GM21367 (cell line): ENCODE results near the gene TBL3.
"Not testable (repeated sequence)": the region's sequence is repeated elsewhere in the genome, so short reads cannot be mapped to it uniquely, and the experiment has no call there.

ENCODE experiments used
- ATAC-seq: cut with Tn5 transposase; IDR thresholded peaks from one replicate; pipeline ENCODE4 v1.9.1; 2021; ENCODE audit not compliant: unreplicated experiment

The TBL3 gene

DNA sequence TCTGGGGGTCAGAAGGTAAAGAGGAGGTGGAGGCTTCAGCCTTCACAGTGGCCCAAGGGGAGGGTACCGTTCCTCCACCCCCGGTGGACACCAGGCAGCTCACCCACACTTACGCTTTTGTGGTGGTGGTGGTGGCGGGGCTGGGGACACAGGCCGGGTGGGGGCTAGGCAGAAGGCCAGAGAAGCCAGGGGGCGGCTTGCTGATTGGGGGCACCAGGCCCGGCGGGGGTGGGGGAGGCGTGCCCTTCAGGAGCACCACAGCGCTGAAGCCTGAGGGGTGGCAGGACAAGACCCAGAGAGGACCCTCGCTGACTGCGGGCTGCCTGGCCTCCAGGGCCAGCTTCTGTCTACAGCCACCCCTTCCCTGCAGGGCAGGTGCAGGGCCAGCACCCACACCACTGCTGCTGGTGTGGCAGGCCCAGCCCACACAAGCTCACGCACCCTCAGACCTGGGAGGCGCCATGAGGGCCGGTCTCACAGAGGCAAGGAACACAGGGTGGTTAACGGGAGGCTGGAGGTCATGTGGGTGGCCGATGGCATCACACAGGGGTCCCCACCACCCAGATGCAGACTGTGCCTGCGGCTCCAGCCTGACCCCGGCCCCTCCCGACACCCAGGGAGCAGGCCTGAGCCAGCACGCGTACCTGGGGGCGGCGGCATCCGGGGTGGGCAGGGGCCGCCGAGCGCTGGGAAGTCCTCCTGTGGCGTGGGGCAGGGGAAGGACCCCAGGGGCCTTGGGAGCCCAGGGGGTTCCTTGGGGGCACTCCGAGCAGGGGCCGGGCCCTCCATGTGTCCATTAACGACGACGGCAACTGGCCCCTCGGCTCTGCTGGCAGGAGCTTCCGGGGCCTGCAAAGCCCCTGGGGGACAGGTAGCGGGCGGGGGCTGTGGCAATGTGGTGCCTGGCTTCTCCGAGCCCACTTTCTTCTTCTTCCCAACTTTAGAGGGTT lies 27.3 kb downstream of the TBL3 start:
- ATAC-seq = no peak

DNA sequence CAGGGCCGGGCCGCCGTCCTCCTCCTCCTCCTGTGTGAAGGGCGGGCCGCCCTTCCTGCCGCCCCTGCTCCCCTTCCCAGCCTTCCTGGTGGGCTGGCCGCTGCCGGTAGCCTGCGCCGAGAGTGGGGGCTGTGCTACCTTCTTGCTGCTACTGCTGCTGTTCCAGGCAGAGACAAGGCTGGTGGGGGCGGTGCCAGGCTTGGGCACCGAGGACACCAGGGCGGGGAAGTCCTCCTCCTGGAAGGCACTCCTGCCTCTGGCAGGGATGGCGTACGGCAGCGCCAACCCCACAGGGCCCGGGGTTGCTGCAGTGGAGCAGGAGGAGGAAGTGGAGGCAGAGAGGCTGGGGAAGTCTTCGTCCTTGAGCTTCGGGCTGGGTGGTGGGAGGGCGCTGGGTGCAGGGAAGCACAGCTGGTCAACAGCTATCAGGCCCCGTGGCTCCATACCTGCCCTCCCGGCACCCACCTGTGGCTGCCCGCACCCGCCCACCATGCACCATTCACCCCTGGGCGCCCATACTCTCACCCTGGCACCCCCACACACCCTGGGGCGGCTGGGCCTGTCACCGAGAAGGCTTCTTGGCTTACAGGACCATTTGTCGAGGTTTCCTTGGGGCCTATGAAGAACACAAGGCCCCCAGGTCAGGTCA lies 28.1 kb downstream of the TBL3 start:
- no peak for ATAC-seq

DNA sequence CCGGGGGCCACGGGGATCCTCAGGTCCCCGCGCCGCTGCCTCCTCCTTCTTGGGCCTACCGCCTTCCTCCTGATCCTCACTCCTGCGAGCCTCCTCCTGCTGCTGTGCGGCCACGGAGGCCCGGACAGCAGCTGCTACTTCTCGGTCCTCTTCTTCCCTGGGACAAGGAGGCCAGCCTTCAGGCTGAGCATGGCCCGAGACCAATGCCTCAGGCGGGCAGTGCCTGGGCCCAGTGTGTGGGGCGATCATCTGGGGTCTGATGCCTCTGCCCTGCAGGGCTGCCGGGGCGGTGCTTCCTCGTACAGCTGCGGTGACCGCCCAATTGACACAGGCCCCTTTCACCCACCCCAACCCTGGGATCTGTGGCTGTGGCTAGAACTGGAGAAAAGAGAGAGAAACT lies 29.2 kb downstream of the TBL3 start:
- no peak for ATAC-seq

DNA sequence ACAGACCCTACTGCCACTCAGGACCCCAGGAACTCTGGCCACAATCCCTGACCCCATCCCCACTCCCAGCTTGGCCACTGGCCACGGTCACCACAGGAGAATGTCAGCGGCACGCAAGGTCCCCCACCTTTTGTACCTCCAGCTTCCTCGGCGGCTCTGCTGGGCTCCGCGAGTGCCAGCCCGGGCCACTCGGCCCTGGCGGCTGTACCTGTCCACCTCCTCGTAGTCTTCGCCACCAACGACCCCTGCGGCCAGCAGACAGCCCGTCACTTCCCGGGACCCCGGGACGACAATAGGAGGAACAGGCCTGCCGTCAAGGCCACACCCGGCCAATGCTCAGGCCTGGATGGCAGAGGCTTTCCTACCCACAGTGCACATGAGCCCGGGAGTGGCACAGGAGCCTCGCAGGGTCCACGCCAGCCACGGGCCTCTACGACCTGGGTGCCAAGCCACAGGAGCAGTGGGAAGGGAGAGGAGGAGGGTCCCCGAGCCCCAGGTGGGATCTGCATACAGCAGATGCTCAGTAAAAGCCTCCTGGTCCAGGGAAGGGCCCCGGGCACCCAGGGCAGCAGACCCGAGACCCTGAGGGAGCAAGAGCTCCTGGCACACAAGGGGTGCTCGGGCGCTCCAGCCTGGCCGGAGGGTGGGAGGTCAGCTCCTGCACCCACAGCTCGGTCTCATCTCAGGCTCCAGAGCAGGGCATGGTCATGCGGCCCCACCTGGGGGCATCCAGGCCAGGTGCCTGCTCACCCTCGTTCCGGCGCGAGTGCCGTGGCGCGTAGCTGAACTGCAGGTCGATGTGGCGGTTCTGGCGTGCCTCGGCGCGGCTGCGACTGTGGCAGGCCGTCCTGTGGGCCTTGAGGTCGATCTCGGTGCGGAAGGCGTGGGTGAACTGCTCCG lies 29.9 kb downstream of the TBL3 start:
- ATAC-seq = no peak

DNA sequence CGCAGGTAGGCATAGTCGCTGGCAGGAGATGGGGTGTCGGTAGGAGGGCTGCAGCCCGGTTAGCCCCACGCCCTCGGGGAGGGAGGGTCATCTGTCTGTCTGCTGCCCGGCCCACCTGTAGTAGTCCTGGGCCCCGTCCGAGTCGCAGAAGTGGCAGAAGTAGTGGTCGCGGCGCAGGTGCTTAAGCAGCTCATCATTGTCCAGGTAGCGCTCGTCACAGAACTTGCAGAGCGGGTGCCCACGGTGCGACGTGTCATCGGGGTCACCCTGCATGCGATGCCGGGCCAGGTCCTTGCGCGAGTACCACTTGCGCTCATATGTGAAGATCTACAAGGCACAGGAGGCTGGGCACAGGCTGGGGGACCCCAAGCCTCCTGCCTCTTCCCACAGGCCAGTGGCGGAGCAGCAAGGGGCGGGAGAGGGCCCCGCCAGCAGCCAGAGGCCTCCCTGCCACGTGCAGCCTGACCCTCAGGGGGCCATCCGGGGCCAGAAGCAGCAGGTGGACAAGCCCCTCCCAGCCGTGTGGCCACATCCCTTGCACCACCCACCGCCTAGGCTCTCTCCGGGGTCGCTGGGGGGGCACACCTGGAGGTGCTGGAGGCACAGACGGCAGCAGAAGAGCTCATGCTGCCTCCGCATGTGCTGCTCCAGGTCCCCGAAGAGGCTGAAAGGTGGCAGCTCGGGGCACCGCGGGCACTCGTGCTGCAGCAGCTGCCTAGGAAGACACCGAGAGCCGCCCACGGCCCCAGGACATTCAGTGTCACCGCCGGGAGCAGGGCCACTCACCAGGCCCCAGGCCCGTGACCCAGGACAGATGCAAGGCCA lies 30.8 kb downstream of the TBL3 start:
- no peak for ATAC-seq

DNA sequence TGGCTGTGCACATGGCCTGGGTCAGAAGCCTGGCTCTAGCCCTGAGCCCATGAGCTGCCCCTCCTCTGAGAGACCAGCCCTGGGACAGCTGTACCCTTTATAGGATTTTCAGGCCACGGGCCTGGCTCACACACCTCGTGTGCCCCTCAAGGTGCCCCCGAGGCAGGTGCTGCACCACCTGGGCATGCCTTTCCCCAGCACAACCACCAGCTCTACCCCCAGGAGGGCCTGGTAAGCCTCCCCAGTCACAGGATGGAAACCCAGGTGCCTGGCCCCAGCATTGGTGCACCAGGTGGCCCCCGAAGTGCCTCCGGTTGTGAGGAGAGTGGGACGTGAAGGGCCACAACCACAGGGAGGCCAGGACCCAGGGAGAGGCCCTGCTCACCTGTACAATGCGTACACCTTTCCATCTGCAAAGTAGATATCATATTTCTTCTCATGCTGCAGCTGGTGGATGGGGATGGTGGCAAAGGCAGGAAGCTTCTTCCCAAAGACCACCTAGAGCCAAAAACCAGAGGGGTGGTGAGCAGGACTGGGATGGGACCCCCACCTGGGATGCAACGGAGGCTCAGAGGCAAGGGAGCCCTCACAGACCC lies 31.5 kb downstream of the TBL3 start:
- no peak for ATAC-seq

DNA sequence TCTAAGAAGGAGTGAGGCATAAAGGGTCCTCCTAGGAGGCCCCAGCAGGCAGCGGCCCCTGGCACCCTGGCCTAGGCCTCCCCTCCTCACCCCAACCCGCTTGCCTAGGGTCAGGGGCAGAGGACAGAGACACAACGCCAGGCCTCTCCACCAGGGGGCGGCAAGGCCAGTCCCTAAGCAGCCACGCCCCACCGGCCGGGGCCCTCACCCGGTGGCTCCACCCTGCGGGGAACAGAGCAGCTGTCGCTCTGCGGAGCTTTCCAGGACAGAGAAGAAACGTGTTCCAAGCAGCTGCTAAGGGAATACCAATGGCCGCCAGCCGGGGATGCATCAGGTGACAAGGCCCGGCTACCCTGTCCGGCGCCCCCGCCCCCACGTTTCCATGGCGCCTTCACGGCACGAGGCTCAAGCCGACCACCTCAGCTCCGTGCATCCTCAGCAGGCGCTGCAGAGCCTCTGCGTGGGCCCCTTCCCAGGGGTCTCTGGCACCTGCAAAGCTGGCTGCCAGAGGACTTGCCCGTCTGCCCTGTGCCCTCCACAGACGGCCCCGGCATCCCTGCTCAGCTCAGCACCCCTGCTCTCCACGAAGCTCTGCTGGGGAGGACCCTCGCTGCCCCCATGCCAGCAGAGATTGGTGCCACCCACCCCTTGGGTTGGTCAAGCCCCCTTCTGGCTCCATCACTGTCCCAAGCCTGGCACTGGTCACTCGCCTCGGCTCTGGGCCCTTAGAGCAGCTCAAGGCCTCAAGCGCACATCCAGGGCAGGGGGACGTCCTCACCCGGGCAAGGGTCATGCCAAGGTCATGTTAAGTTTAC lies 32.2 kb downstream of the TBL3 start:
- ATAC-seq = peak; percentile 35

DNA sequence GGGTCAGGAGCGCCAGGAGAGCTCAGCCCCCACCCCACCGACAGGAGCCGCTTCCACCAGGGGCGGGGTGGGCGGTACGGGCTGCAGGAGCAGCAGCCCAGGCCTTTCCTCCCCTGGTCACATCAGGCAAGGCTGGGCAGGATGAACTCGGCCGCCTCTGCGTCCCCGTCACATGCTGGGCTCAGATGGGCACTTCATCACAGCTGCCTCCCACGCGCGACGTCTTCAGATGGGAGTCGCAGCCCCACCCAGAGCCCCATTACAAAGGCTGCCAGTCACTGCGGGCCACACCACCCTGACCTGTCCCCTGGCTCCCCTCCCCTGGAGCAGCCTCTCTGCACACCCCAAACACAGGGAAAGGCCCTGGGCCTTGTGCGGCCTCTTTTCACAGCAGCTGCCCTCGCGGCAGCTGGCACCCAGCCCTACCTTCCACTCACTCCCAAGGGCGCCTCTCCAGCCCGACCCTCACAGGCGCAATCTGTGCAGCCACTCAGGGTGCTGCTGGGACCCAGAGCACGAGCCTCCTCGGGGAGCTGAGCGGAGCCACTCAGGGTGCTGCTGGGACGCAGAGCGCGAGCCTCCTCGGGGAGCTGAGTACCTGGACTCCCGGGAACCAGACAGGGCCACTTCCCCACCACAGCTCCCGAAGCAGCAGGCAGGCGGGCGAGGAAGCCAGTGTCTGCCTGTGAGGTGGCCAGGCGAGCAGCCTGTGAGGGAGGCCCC lies 33.1 kb downstream of the TBL3 start:
- no peak for ATAC-seq

DNA sequence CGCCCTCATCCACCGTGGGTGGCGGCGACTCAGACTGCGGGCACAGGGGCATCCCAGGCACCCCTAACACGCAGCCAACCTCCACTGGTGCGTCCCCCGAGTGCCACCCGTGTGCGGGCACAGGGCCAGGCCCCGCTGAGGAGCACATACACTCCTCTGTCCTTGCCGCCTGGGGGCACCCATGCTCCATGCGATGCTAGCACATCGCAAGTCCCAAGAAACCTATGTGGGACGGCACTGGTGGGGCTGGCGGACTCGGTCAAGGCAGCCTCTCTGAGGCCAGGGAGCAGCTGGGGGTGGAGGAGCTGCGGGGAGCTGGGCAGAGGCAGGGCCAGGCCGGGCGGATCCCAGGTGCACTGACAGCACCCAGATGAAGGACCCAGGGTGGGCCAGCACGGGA lies 33.8 kb downstream of the TBL3 start:
- no peak for ATAC-seq

DNA sequence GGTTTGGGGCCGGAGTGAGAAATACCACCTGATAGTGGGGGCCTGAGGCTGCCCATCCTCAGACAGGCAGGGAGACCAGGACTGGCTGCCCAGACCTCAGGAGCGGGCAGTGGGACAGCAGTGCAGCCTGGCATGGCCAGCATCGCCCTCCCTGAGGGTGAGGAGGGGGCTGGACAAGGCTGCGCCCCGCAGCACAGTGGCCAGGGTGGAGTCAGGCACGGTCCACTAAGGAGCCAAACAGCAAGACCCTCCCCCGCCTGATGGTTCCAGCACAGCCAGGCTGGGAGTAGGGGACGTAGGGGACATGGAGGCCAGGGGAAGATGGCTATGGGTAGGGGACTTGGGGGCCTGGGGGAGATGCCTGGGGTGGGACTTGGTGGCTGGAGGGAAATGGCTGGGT lies 34.5 kb downstream of the TBL3 start:
- ATAC-seq = no peak

DNA sequence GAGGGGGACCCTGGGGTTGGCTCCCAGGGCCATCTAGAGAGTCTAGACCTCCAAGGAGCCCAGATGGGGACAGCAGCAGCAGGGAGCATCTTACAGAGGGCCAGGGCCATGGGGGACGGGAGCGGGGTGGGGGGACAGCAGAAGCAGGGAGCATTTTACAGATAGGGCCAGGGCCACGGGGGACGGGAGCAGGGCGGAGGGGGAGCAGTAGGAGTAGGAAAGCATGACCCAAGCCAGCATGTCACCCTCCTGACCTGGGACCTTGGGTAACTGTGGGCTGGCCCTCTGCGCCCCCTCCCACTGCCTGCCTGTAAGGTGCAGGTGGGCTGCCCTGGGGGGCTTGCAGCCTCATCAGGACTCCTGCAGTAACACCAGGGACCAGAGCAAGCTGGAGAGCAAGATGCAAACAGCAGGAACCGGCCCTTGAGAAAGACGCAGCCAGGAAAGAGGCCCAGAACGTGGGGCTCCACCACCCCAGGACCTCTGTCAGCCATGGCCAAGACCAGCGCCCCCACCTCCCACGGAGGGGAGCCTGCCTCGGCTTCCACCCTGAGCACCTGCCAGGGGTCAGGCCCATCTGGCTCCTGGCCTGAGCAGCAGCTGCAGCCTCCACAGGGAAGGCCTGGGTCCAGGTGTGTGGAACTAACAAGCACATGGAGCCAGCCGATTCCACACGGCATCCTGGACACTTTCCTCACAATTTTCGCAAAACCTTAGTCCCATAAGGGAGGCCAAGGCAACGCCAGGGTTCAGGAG lies 35.4 kb downstream of the TBL3 start:
- no peak for ATAC-seq

DNA sequence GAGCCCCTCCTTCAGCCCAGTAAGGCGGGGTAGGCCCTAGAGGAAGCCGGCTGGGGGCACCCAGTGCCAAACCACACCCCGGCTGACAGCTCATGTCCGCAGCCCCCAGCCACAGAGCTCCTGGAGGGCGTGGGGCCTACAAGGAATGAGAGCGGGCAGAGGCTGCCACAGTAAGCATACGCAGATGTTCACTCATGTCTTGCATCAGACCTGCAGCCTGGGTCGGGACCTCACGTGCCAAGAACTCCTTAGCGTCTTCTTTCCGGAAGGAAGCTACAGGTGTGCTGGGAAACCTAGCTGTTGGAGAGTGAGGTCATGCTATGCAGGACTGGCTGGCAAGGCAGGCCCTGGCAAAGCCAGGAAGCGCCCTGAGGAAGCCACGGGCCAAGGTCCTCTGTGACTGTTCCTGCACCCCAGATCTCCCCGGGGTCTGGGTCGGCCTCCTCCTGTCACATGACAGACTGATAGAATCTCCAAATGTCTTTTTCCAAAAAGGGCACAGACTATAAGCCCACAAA lies 36.2 kb downstream of the TBL3 start:
- ATAC-seq = no peak

DNA sequence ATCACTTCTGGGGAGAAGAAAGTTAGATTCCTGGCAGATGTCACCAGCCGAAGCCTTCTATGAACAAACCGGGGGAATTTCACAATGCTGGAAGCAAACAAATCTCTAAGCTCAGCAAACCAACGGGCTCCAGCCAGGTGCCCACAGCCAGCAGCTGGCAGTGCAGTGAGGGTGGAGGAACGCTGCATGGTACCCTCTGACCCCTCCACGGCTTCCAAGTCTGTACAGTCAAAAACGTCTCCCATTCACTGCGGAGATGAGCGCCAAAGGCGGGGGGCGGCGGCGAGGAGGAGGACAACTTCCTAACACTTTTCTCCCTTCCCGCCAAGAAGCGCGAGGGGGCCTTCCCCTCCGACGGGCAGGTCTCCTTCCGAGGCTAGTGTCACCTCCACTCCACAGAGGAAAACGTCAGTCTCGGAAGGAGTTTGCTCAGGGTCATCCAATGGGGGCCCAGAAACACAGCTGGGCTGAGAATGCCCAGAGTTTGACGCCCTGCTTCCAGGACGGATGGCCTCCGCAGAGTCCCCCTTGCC lies 36.8 kb downstream of the TBL3 start:
- ATAC-seq = no peak

DNA sequence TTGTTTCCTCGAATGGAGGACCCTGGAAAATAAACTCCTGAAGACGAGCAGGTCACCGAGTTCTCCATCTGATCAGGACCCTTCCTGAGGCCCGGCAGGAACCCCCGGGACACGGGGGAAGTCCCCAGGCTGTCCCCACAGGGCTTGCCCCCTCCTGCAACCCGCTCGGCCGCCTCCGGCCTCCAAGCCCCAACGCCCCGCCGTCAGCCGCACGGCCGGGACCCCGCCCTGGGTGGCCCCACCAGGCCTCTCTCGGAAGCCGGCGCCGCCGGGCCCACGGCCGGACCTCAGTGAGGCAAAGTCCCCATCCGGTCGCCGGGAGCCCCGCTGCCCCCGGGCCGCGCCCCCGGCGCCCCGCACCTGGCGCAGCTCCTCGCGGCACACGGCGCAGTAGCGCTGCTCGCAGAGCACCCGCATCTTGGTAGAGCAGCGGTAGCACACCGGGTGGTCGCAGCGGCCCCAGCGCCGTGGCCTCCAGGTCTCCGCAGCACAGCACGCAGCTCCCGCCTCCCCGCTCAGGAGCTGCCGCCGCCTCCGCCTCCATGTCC lies 37.4 kb downstream of the TBL3 start:
- no peak for ATAC-seq

DNA sequence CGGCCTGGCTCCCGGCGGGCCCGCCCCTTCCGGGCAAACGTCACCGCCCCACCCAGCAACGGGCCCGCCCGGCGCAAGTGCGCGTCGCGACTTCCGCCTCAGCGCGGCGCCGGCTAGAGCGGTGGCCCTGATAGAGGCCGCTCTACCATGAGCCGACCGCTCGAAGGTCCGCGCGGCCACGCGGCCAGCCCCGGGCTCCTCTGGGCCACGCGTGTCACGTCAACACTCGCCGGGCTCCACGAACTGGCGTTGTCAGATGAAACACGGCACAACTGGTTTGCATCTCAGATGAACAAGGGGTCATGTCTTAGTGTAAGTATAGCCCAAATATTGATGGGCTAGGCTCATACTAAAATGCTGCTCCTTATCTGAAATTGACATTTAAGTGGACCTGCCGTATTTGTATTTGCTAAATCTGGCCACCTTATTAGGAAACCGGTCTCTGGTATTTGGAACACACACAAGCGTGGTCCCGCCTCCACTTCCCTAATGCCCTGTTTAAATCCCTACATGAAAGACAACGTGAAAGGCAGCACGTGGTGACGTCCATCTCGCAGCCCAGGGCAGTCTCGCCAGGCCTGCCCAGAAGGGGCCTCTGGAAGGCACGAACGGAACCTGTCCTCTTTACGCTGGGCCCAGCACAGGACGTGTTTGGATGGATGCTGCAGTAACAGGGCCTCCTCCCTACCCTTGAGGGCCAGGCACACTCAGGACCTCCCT lies 38.1 kb downstream of the TBL3 start, which contains the start of gene ZNF598:
Gene ZNF598 (minus strand): TSS at position 31 of the 720 bp plus-strand sequence.
- ATAC-seq = no peak

DNA sequence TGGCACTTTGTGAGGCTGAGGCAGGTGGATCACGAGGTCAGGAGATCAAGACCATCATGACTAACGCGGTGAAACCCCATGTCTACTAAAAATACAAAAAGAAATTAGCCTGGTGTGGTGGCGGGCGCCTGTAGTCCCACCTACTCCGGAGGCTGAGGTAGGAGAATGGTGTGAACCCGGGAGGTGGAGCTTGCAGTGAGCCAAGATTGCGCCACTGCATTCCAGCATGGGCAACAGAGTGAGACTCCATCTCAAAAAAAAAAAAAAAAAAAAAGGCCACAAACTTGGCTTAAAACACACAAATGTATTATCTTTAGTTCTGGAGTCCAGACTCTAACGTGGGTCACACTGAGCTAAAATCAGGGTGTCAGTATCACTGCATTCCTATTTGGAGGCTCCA lies 39.9 kb downstream of the TBL3 start:
- not testable (repeated sequence) for ATAC-seq
